GM18867 (cell line): ENCODE data around the gene GPR158.

Experiments
- ATAC-seq: cut with Tn5 transposase; IDR thresholded peaks from one replicate; pipeline ENCODE4 v1.9.1; 2021; ENCODE audit warnings: mild to moderate bottlenecking, moderate library complexity; ENCODE audit not compliant: unreplicated experiment

GPR158 gene

GRCh38 chr10:25498645-25499044, 323.8 kb downstream of the GPR158 start:
- ATAC-seq: no peak

DNA sequence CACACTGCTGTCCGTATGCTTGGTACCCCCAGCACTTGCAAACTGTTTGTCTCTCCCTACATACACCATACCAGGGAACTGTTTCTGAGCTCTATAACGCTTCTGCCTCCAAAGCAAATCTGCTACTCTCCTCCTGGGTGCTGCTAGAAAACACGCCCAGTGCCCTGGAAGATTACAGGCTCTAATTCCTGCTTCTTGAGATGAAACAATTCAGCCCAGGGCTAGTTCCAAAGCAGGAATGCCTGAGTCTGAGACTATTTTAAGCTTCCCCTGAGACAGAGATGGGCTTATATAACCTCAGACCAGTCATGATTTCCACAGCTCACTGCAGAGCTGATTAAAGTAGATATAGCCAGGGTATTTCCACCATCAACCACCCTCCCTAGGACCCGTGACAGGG, 327.1 kb downstream of the GPR158 start:
- no peak for ATAC-seq

DNA sequence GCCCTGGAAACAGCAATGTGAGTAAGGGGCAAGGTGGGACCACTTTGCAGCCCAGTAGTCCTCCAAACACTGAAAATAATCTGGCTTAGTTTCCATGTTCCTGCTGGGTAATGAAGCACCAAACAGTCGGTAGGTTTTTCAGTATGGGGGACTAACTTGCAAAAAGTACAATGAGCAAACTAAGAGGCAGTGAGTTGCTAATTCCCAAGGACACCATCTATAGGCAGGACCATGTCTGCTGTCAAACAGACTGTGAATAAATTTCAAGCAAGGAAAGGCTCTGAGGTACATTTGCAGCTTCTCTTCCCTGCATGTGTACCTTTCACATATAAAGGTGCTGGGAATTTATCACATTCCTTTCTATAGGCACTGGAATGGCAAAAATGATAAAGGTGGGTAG, 327.7 kb downstream of the GPR158 start:
- ATAC-seq: no peak

DNA sequence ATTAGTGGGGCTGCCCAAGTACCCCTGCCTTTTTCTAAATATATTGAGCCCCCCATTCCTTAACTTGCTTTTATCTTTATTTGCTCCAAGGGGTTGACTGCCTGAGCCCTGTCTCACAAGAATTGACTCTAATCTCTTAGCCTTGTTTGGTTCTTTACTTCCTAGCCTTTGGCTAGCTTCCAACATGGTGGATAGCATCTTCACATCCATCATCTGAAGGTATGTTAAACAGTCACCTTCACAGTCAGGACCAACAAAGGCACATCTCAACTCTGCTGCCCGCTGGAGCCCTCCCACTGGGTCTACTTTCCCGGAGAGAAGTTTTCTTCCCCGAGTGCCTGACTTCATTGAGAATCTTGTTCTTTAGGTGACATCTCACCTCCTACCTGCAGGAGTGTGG, 329.5 kb downstream of the GPR158 start:
- no peak for ATAC-seq

- ATAC-seq: no peak
These were observed 330.0 kb downstream of the GPR158 start for GRCh38 chr10:25504838-25505237.

- ATAC-seq: no peak
These were observed 330.7 kb downstream of the GPR158 start for GRCh38 chr10:25505466-25505865.

GRCh38 chr10:25506821-25507335, 332.1 kb downstream of the GPR158 start:
- no peak for ATAC-seq

DNA sequence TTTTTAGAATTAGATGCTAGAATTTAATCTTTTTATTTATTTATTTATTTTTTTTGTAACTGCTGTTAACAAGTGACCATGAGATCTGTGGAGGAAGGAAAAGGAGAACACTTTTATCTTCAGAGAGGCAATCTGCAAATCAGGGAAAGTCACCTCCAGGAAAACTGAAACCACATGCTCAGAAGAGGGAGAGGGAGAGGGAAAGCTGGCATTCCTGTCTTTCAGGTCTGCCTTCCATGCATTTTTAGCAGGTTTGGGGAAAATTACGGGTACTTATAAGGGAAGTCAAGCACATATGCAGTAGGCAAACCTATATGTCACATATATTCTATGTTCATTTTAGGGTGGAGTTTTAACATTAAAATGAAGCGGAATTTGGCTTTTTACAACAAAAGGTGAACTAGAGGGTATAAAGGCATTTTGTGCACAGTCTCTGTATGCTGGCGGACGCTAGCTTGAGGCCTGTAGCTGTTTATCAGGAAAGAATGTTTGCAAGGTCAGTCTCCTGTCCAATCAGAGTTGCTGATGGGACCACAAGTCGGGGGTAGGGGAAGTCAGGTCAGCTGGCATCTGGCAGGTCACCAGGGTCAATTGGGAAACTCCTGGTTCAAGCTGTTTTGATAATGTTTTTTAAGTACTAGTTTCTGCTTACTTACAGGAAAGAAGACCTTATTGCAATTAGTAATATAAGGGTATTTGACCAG, 333.5 kb downstream of the GPR158 start:
- ATAC-seq: no peak

- no peak for ATAC-seq
These were observed 334.4 kb downstream of the GPR158 start for GRCh38 chr10:25509151-25509550.

- no peak for ATAC-seq
These were observed 347.5 kb downstream of the GPR158 start for GRCh38 chr10:25522294-25522693.

- ATAC-seq: no peak
These were observed 348.3 kb downstream of the GPR158 start for GRCh38 chr10:25522946-25523608.

GRCh38 chr10:25530306-25530705, 355.5 kb downstream of the GPR158 start:
- ATAC-seq: no peak

GRCh38 chr10:25531457-25532061, 356.8 kb downstream of the GPR158 start:
- no peak for ATAC-seq

DNA sequence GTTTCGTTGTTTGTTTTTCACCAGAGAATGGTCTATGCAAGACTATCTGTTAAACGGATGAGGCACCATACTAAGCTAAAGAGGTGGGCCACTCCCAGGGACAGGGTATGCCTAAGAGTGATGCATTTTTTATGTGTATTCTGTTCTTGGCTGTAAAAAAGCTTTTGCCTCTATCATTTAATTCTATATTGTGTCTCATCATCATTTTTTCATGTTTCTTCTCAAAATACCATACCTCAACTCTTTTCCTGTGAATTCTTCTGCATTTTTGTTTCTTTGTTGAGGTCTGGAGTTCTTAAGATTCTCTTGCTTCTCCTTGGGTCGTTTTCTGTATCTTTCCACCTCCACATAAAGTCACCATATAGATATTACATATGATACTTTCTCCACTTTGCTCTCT, 357.4 kb downstream of the GPR158 start:
- no peak for ATAC-seq

DNA sequence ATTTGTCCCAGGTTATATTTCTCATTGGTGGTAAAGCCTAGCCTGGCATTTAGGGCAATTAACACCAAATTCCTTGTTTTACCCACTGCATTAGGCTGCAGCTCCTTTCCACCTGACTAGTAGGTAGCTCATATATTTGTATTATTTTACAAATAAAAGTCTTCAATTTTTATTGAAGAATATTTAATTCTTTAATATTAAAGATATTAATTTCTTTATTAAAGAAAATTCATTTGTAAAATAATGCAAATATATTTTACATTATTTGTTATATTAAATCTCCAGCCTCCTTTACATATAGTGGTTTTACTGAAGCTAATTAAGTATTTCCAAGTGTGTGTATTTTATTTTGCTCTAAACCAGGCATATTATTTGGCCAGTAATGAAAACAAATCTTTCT, 361.2 kb downstream of the GPR158 start:
- ATAC-seq: no peak

GRCh38 chr10:25547382-25547781, 372.6 kb downstream of the GPR158 start:
- ATAC-seq: no peak

DNA sequence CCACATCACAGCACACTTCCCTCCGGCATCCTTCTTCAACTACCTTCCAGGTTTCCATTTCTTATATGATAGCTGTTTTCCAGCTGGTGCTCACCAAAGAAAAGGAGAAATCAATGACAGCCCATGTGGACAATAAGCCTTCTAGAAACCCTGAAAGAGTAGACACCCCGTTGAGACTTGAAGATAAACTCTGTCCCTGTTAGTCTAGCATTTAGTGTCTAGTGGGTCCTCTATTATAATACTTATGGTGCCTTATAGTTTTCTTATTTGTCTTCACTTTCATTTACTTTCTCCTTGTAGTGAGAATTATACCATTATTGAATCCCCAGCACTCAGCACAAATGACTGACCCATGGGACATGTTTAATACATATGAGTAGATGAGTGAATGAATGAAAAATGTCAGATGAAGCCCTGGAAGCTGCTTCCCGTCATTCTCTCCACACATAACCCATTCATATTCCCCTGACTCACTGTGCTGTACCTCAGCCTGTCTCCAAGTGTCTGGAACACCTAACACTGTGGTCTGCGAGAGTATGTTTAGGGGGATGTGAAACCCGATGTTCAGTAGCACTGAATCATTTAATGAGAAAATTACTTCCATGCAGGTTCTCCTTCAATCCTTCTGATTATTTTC, 377.6 kb downstream of the GPR158 start:
- no peak for ATAC-seq

DNA sequence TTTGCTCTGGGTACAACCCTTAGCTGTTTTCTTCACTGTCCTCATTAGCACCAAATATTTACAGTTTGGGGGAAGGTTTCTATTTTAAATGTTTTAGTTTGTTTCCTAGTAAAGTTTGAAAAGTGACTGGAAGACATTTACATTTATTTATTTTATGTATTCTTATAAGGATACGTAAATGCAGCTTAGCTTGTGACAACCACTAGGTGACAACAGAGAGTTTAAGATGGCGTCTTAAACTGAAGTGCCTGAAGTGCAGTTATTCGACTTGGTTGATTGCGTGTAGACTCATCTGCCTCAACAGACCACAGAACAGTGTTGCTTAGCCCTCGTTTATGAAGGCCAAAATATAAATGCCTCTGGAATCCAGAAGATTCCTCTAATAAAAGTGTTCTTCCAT, 381.1 kb downstream of the GPR158 start:
- no peak for ATAC-seq

GRCh38 chr10:25556457-25556856, 381.7 kb downstream of the GPR158 start:
- ATAC-seq: no peak

GRCh38 chr10:25557136-25557535, 382.3 kb downstream of the GPR158 start:
- no peak for ATAC-seq

GRCh38 chr10:25561758-25562157, 387.0 kb downstream of the GPR158 start:
- ATAC-seq: no peak

DNA sequence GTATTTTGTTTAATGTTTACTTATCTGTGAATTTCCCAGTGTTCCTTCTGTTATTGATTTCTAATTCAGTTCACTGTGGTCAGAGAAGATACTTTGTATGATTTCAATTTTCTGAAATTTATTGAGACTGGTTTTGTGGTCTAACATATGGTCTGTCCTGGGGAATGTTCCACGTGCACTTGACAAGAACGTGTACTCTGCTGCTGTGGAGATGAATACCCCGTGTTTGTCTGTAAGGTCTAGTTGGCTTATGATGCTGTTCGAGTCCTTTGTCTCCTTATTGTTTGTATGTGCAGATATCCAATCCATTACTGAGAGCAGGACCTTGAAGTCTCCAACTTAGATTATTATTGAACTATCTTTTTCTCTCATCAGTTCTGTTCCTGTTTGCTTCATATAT, 387.7 kb downstream of the GPR158 start:
- no peak for ATAC-seq
